ENCODE measurements around the gene CYLC2. TPM values are rescaled to one million over a fixed set of nuclear protein-coding genes. Genes with fewer than 3 reads are reported as not detected.

The CYLC2 gene
- total and polyA plus RNA-seq, 2 donors (not counting 1 experiment from before 2014, with no cell fraction given) = not detected

DNA sequence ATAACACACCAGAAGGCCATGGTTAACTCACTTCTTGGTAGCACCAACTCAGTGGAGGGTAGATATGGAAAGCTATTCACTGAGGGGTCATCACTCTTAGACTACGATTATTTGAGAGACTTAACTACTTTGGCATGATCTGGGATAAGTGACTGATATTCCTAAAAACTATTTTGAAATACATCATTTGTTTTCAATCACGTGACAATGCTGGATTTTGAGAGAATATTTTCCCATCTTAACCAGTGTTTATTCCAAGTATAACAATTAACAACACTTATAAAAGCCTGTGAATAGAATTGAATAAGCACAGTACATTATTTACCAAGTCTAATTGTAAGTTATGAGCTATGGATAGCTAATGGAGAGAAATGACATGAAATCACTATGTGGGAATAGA lies 22.4 kb upstream of the CYLC2 start:
- DNase-seq = no peak
- Histone ChIP-seq H3K9ac (ENCODE audit: low read length) (no peak overlapping the region), H3K79me2 (ENCODE audit: control insufficient read depth, insufficient read depth, low read length) (no peaks in the 10 kb centered on the region), H3K4me1 (ENCODE audit: control insufficient read depth in 2 of 2, insufficient read depth in 2 of 2, low read length in 2 of 2) (no peaks in the 10 kb centered on the region), H3K9me3 (ENCODE audit: control extremely low read depth in 1 of 3, control insufficient read depth in 2 of 3, insufficient read depth in 1 of 3, low read length in 2 of 3) (peaks cover 0 to 11% (median 0%) of the 10 kb centered on the region in 3 donors), H4K20me1 (ENCODE audit: control insufficient read depth, insufficient read depth, low read length, poor library complexity, severe bottlenecking) (no peaks in the 10 kb centered on the region), H3K4me2 (replicated peaks; ENCODE audit: low read depth, low read length, poor library complexity, severe bottlenecking) (no peak overlapping the region), H3K27ac (ENCODE audit: low read length in 2 of 2) (no peak overlapping the region), H3K27me3 (replicated peaks in 1 of 4; ENCODE audit: control extremely low read depth in 1 of 4, control insufficient read depth in 3 of 4, insufficient read depth in 4 of 4, low read length in 3 of 4) (no peaks in the 10 kb centered on the region), H3K36me3 (replicated peaks in 1 of 2; ENCODE audit: control extremely low read depth in 1 of 2, control insufficient read depth in 1 of 2, extremely low read depth in 1 of 2, insufficient read depth in 2 of 2, low read length in 1 of 2) (no peaks in the 10 kb centered on the region), H2AFZ (ENCODE audit: insufficient read depth, low read depth, low read length, poor library complexity, severe bottlenecking) (no peak overlapping the region), H3K4me3 (ENCODE audit: control extremely low read depth in 1 of 5, extremely low read depth in 1 of 5, insufficient read depth in 1 of 5, low read depth in 2 of 5, low read length in 4 of 5) (no peak overlapping the region)
- POLR2A ChIA-PET = no interaction called here
- CTCF ChIA-PET = no interaction called here
- Mint-ChIP-seq H3K27ac (no peak overlapping the region), H3K4me1 (no peaks in the 10 kb centered on the region), H3K27me3 (no peaks in the 10 kb centered on the region), H3K4me3 (no peak overlapping the region), H3K9me3 (ENCODE audit: insufficient read depth) (peaks cover 10% of the 10 kb centered on the region)
- no peak for ATAC-seq (ENCODE audit: low read depth)
- intact Hi-C loops (cut with micrococcal nuclease) = no loop called here
- no peak for TF ChIP-seq EZH2 (IDR thresholded peaks at IDR 0.05; ENCODE audit: borderline replicate concordance, insufficient read depth, low read depth, low read length, poor library complexity, severe bottlenecking)
- TF ChIP-seq, protein P1, sequence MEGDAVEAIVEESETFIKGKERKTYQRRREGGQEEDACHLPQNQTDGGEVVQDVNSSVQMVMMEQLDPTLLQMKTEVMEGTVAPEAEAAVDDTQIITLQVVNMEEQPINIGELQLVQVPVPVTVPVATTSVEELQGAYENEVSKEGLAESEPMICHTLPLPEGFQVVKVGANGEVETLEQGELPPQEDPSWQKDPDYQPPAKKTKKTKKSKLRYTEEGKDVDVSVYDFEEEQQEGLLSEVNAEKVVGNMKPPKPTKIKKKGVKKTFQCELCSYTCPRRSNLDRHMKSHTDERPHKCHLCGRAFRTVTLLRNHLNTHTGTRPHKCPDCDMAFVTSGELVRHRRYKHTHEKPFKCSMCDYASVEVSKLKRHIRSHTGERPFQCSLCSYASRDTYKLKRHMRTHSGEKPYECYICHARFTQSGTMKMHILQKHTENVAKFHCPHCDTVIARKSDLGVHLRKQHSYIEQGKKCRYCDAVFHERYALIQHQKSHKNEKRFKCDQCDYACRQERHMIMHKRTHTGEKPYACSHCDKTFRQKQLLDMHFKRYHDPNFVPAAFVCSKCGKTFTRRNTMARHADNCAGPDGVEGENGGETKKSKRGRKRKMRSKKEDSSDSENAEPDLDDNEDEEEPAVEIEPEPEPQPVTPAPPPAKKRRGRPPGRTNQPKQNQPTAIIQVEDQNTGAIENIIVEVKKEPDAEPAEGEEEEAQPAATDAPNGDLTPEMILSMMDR (IDR thresholded peaks at IDR 0.05) = no peak
- WGBS (ENCODE audit: insufficient coverage) = no CpG with 5 or more reads among the region's 2 CpGs

DNA sequence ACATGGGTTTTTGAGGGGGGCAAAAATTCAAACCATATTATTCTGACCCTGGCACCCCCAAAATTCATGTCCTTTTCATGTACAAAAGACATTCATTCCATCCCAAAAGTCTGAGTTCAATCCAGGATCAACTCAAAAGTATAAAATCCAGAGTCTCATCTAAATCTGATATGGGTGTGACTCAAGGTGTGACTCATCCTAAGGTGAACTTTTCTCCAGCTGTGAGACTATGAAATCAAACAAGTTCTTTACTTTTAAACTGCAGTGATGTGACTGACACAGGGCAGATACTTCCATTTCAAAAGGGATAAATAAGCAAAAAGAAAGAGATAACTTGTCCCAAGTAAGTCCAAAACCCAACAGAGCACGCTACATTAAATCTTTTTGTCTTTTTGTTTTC lies 20.6 kb upstream of the CYLC2 start:
- Mint-ChIP-seq H3K4me3 (no peak overlapping the region), H3K27ac (no peak overlapping the region), H3K9me3 (ENCODE audit: insufficient read depth) (peaks cover 7% of the 10 kb centered on the region), H3K27me3 (no peaks in the 10 kb centered on the region), H3K4me1 (no peaks in the 10 kb centered on the region)
- DNase-seq (no peak), ATAC-seq (ENCODE audit: low read depth) (no peak)
- intact Hi-C loops (cut with micrococcal nuclease) = no loop called here
- Histone ChIP-seq H3K4me1 (ENCODE audit: control insufficient read depth in 2 of 2, insufficient read depth in 2 of 2, low read length in 2 of 2) (no peaks in the 10 kb centered on the region), H3K9ac (ENCODE audit: low read length) (no peak overlapping the region), H3K27ac (ENCODE audit: low read length in 2 of 2) (no peak overlapping the region), H4K20me1 (ENCODE audit: control insufficient read depth, insufficient read depth, low read length, poor library complexity, severe bottlenecking) (no peaks in the 10 kb centered on the region), H3K9me3 (ENCODE audit: control extremely low read depth in 1 of 3, control insufficient read depth in 2 of 3, insufficient read depth in 1 of 3, low read length in 2 of 3) (peaks cover 0 to 5% (median 0%) of the 10 kb centered on the region in 3 donors), H2AFZ (ENCODE audit: insufficient read depth, low read depth, low read length, poor library complexity, severe bottlenecking) (no peak overlapping the region), H3K4me2 (replicated peaks; ENCODE audit: low read depth, low read length, poor library complexity, severe bottlenecking) (no peak overlapping the region), H3K36me3 (replicated peaks in 1 of 2; ENCODE audit: control extremely low read depth in 1 of 2, control insufficient read depth in 1 of 2, extremely low read depth in 1 of 2, insufficient read depth in 2 of 2, low read length in 1 of 2) (no peaks in the 10 kb centered on the region), H3K79me2 (ENCODE audit: control insufficient read depth, insufficient read depth, low read length) (no peaks in the 10 kb centered on the region), H3K27me3 (replicated peaks in 1 of 4; ENCODE audit: control extremely low read depth in 1 of 4, control insufficient read depth in 3 of 4, insufficient read depth in 4 of 4, low read length in 3 of 4) (no peaks in the 10 kb centered on the region), H3K4me3 (ENCODE audit: control extremely low read depth in 1 of 5, extremely low read depth in 1 of 5, insufficient read depth in 1 of 5, low read depth in 2 of 5, low read length in 4 of 5) (no peak overlapping the region)
- no CpG with 5 or more reads among the region's 1 CpG for WGBS (ENCODE audit: insufficient coverage)
- ChIA-PET CTCF (no interaction called here), POLR2A (no interaction called here)
- TF ChIP-seq EZH2 (IDR thresholded peaks at IDR 0.05; ENCODE audit: borderline replicate concordance, insufficient read depth, low read depth, low read length, poor library complexity, severe bottlenecking) = no peak
- TF ChIP-seq, protein P1 (IDR thresholded peaks at IDR 0.05) = no peak

Measured in B cell (primary cell).